Heart right ventricle (tissue), 16 donors: ENCODE results near the gene ZNF487. TPM values are rescaled to one million over a fixed set of nuclear protein-coding genes. Genes with fewer than 3 reads are reported as not detected.

Experiments
- ATAC-seq, 8 donors: fragments of 200-7000 bp; cut with Tn5 transposase; one replicate each; pipeline ENCODE4 v1.9.1; 2020; ENCODE audit warnings: mild to moderate bottlenecking in 8 of 8, moderate library complexity in 8 of 8, moderate number of reproducible peaks in 1 of 8
- DNase-seq, 2 donors: peaks; one replicate each; pipeline ENCODE4 v3.0.0-alpha.2; 2020
- H3K27ac ChIP-seq, 10 donors: fragments of 200-600 bp; sonication (generic) in 2 of 10; one replicate each; pipeline versions ENCODE4 v1.5.0 to v1.8.0; 2020 to 2022; ENCODE audit warnings: mild to moderate bottlenecking in 3 of 10
- H3K27me3 ChIP-seq, 7 donors: fragments of 200-600 bp; one replicate each; pipeline ENCODE4 v1.8.0; 2021 to 2022; ENCODE audit warnings: mild to moderate bottlenecking in 2 of 7
- H3K36me3 ChIP-seq, 9 donors: fragments of 200-600 bp; sonication (generic) in 1 of 9; one replicate each; pipeline versions ENCODE4 v1.5.0 to v1.8.0; 2020 to 2022; ENCODE audit warnings: mild to moderate bottlenecking in 2 of 9
- H3K4me1 ChIP-seq, 9 donors: fragments of 200-600 bp; sonication (generic) in 1 of 9; one replicate each; pipeline versions ENCODE4 v1.5.0 to v1.8.0; 2020 to 2022; ENCODE audit warnings: mild to moderate bottlenecking in 4 of 9
- H3K4me3 ChIP-seq, 10 donors: fragments of 200-600 bp; sonication (generic) in 2 of 10; one replicate each; pipeline versions ENCODE4 v1.5.0 to v1.8.0; 2020 to 2022; ENCODE audit warnings: mild to moderate bottlenecking in 7 of 10, moderate library complexity in 2 of 10
- H3K9me3 ChIP-seq, 11 donors: fragments of 200-600 bp in 10 of 11; sonication (generic) in 2 of 11; one replicate each; pipeline versions ENCODE4 v1.5.0 to v1.8.0; 2013 to 2022; ENCODE audit warnings: mild to moderate bottlenecking in 2 of 11, control low read depth in 1 of 11, moderate library complexity in 1 of 11
- WGBS, 2 donors: extraction: QIAGEN DNeasy Blood & Tissue Kit; methylation state at CpG; one replicate each; pipeline ENCODE4 v1.1.7; 2013; ENCODE audit warnings: inconsistent platforms in 1 of 2; 5-methylcytosine and 5-hydroxymethylcytosine counted together
- intact Hi-C, 10 donors: fragments of 100-400 bp; cut with DNase I; formaldehyde crosslinking; loops; one replicate each; pipeline versions ENCODE4 v1.11.1 to v1.14.2; 2022
- polyA plus RNA-seq, 2 donors: library from polyadenylated mRNA; stranded (reverse); fragments of 200-250 nt; gene quantifications; one replicate each; pipeline ENCODE4 v1.2.3, GENCODE V29; 2013
- total RNA-seq, 10 donors: library from RNA; stranded (reverse); fragmentation: NEBNext Ultra II Directional in 3 of 10; extraction: Animal tissue kit (Norgen Biotek cat#: 25700) in 3 of 10; gene quantifications; one replicate each; pipeline versions ENCODE4 v1.2.1 to v1.2.4, GENCODE V29; 2021 to 2023
- TF ChIP-seq, protein P1 (sequence below), 9 donors: fragments of 200-600 bp; sonication (generic) in 2 of 9; IDR thresholded peaks; one replicate each; pipeline versions ENCODE4 v1.5.0 to v1.8.0; 2021 to 2022; ENCODE audit warnings: antibody characterized with exemption in 9 of 9, mild to moderate bottlenecking in 5 of 9, moderate library complexity in 1 of 9
- donor health status: Arrhythmogenic right ventricular cardiomyopathy.
- donor health status: ischemic (EF 13 %, LVEDD 7.1; RV severe dilation, severe dysfunction).
- donor health status: healthy with polysubstance abuse.
- donor health status: DM: no; HTN: yes; CAD: no.
- donor health status: DM: no; HTN: no; CAD: no.
- donor health status: ischemic (EF 25% LVEDD 6.9; RV normal size, moderate dysfunction).
- donor health status: ischemic (EF 25% LVEDD 5.7; RV mildly dilated, moderate dysfunction).
- donor health status: healthy.
- donor health status: DM: yes; HTN: yes; CAD: no.
- donor health status: Ischemic cardiomyopathy.
- donor health status: ischemic (EF 35%, LVEDD 5.7; RV mildly dilated, moderate dysfunction).
- donor health status: nonischemic (EF 11% LVEDD 7.7; RV severe dilation, severe dysfunction).
- donor health status: DM: yes; HTN: yes; CAD: no.
- donor health status: PGD.
- donor health status: ischemic (EF 29% LVEDD 5.4; RV normal size, mild dysfunction).
- donor health status: nonischemic (EF 23%, LVEDD 6.1; RV moderate dilation, normal function).

Gene ZNF487
- total and polyA plus RNA-seq, 12 donors: 1.6 to 4.3 (median 2.4) TPM

DNA sequence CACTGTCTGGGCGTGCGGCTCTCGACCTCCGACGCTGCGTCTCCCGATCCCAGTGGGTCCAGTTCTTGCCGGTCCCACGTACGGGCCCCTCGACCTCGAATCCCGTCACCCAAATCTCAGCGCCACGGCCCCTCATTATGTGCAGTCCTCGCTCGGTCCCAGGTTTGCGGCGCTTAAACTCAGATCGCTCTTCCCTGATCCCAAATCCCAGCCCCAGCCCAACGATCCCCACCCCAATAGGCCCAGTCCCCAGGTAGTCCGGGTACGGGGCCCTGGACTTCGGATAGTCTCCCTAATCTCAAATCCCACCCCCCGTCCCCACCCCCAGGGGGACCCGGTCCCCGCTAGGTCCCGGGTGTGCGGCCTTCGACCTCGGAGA is 28.6 kb upstream of the ZNF487 start:
- peaks cover 2 to 52% (median 42%) of the 10 kb centered on the region in 9 donors for H3K4me1 ChIP-seq
- ATAC-seq (peak in 1 of 8 donors; percentile 3), DNase-seq (no peak)
- peak overlapping the region; percentile 52 to 93 (median 83) for H3K4me3 ChIP-seq
- H3K36me3 ChIP-seq: peaks cover 0 to 9% (median 0%) of the 10 kb centered on the region in 9 donors
- peak overlapping the region; percentile 96 to 100 (median 98) for H3K27ac ChIP-seq
- no peaks in the 10 kb centered on the region for H3K9me3 ChIP-seq
- 0 to 3% methylated on average over 31 of the region's 31 CpGs for WGBS, 2 donors
- no peaks in the 10 kb centered on the region for H3K27me3 ChIP-seq
- TF ChIP-seq, protein P1, sequence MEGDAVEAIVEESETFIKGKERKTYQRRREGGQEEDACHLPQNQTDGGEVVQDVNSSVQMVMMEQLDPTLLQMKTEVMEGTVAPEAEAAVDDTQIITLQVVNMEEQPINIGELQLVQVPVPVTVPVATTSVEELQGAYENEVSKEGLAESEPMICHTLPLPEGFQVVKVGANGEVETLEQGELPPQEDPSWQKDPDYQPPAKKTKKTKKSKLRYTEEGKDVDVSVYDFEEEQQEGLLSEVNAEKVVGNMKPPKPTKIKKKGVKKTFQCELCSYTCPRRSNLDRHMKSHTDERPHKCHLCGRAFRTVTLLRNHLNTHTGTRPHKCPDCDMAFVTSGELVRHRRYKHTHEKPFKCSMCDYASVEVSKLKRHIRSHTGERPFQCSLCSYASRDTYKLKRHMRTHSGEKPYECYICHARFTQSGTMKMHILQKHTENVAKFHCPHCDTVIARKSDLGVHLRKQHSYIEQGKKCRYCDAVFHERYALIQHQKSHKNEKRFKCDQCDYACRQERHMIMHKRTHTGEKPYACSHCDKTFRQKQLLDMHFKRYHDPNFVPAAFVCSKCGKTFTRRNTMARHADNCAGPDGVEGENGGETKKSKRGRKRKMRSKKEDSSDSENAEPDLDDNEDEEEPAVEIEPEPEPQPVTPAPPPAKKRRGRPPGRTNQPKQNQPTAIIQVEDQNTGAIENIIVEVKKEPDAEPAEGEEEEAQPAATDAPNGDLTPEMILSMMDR (IDR thresholded peaks at IDR 0.05): no peak
- intact Hi-C loops: loop anchor here in 2 of 10 donors (2.0 to 5.0 kb wide), 2 partner anchors 28 to 1589 kb away; partner anchors contain the start of gene ZNF487 (in 1 of the 2)

DNA sequence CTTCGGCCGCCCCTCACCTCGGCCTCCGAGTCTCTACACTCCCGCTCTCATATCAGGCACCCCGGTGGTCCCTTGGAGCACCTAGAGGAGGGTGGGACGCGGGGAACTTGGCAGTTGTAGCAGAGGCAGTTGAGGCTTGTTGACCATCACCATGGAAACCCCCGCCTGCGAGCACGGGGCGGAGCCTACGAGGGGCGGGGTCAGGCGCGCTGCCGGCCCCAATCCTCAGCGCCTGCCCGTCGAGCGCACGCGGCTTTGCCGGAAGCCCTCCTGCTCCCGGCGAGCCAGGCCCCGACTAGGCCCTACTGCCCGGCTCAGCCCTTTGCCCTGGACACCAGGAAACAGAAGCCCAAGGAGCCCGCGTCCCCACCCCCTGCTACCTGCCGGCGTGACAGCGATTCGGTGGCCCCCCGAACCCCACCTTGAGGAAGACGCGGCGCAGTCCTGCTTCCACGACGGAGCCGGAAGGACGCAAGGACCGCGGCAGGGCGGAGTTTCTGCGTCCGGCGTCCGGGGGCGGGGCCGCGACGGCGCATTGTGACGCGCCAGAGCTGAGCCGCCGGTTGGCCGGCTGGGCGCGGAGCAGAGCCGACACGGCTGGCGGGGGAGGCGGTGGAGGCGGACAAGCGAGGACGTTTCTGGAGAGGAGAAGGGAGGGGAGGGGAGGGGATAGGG is 28.1 kb upstream of the ZNF487 start, which contains the start of gene HNRNPF:
Gene HNRNPF (minus strand): TSS at position 477 of the 675 bp plus-strand sequence. CDS start 21,302 bp downstream, outside the sequence.
- peaks cover 2 to 47% (median 38%) of the 10 kb centered on the region in 9 donors for H3K4me1 ChIP-seq
- intact Hi-C loops: loop anchor here in 3 of 10 donors (1.0 to 5.0 kb wide), 5 partner anchors 11 to 1588 kb away; partner anchors contain the start of gene ZNF487 (in 1 of the 3)

DNA sequence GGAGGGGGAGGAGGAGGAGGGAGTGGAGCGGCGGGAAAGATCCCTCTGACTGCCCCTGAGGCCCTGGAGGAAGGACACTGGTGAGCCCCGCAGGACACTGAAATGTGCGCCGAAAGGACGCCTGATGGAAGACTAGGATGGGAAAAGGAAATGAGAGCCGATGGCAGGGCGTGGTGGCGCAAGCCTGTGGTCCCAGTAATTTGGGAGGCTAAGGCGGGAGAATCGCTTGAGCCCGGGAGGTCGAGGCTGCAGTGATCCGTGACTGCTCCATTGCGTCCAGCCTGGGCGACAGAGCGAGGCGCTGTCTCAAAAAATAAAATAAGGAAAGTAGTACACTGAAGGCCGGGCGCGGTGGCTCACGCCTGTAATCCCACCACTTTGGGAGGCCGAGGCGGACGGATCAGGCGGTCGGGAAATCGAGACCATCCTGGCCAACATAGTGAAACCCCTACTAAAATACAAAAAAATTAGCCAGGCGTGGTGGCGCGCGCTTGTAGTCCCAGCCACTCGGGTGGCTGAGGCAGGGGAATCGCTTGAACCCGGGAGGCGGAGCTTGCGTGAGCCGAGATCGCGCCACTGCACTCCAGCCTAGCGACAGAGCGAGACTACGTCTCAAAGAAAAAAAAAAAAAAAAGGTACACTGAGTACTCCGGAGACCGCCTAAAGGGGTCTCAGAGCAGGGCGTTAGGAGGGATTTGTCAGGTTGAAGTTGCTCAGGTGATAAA is 27.4 kb upstream of the ZNF487 start:
- Histone ChIP-seq H3K27ac (peak overlapping the region; percentile 96 to 100 (median 98)), H3K4me1 (peaks cover 2 to 40% (median 31%) of the 10 kb centered on the region in 9 donors), H3K36me3 (no peaks in the 10 kb centered on the region), H3K9me3 (no peaks in the 10 kb centered on the region), H3K4me3 (peak overlapping the region; percentile 44 to 93 (median 83)), H3K27me3 (no peaks in the 10 kb centered on the region)
- TF ChIP-seq, protein P1 (IDR thresholded peaks at IDR 0.05): peak in 2 of 9 donors; percentile 6 to 9
- 8 to 9% methylated on average over 46 of the region's 46 CpGs for WGBS, 2 donors
- intact Hi-C loops: loop anchor here in 3 of 10 donors (1.0 to 5.0 kb wide), 5 partner anchors 11 to 1588 kb away; partner anchors contain the start of gene ZNF487 (in 1 of the 3)
- DNase-seq (peak; percentile 32 to 56), ATAC-seq (peak in 5 of 8 donors; percentile 4 to 13 (median 7))

More for the DNA sequence above, 28.1 kb upstream of the ZNF487 start, which contains the start of gene HNRNPF:
- Histone ChIP-seq H3K27me3 (no peaks in the 10 kb centered on the region), H3K27ac (peak within 1 kb of the TSS; percentile 96 to 100 (median 98)), H3K36me3 (peaks cover 0 to 3% (median 0%) of the 10 kb centered on the region in 9 donors), H3K4me3 (peak within 1 kb of the TSS; percentile 52 to 93 (median 83)), H3K9me3 (no peaks in the 10 kb centered on the region)
- 1% methylated on average over 59 to 68 of the region's 68 CpGs for WGBS, 2 donors
- TF ChIP-seq, protein P1 (IDR thresholded peaks at IDR 0.05): peak in 1 of 9 donors; percentile 8
- DNase-seq (peak; percentile 94 to 95), ATAC-seq (peak; percentile 89 to 95 (median 92))

DNA sequence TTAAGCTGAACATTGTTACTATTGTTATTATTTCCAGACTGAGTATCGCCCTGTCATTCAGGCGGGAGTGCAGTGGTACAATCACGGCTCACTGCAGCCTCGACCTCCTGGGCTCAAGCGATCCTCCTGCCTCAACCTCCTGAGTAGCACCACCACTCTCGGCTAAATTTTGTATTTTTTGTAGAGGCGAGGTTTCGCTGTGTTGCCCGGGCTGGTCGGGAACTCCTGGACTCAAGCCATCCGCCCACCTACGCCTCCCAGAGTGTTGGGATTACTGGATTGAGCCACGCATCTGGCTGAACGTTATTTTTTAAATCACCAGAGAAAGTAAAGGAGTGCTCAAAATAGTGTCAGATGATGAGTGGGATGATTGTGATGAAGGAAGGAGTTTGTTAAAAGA is 26.6 kb upstream of the ZNF487 start:
- intact Hi-C loops: no loop called here
- Histone ChIP-seq H3K36me3 (no peaks in the 10 kb centered on the region), H3K9me3 (no peaks in the 10 kb centered on the region), H3K4me3 (peak overlapping the region in 1 of 10 donors; percentile 93), H3K27me3 (no peaks in the 10 kb centered on the region), H3K4me1 (peaks cover 2 to 33% (median 25%) of the 10 kb centered on the region in 9 donors), H3K27ac (peak overlapping the region in 2 of 10 donors; percentile 98 to 99)
- DNase-seq: no peak
- no peak for ATAC-seq
- TF ChIP-seq, protein P1 (IDR thresholded peaks at IDR 0.05): no peak
- WGBS, 2 donors: 90 to 93% methylated on average over 14 of the region's 14 CpGs
